Neural cell (in vitro differentiated cells): ENCODE results near the gene OTUD7B. TPM values are rescaled to one million over a fixed set of nuclear protein-coding genes. Genes with fewer than 3 reads are reported as not detected.

Experiments used
- H2AFZ ChIP-seq: fragments of 200-600, 300-800 bp; sonication (generic), shearing (Covaris generic); 2 replicates; pipeline ENCODE4 v1.6.0; 2014; ENCODE audit warnings: low read depth, mild to moderate bottlenecking, antibody characterized with exemption, low read length, moderate library complexity
- H3F3A ChIP-seq: fragments of 200-600 bp; shearing (Covaris generic); 2 replicates; pipeline ENCODE4 v1.6.1; 2016; ENCODE audit warnings: mild to moderate bottlenecking, moderate library complexity, mixed read lengths, antibody characterized with exemption, low read length; ENCODE audit not compliant: insufficient read depth, poor library complexity, severe bottlenecking
- H3K27ac ChIP-seq: fragments of 200-600, 300-800 bp; sonication (generic), shearing (Covaris generic); 2 replicates; pipeline ENCODE4 v1.5.1; 2014; ENCODE audit warnings: mild to moderate bottlenecking, low read length, moderate library complexity
- H3K27me3 ChIP-seq: fragments of 300-800, 200-600 bp; sonication (generic), shearing (Covaris generic); 2 replicates; pipeline ENCODE4 v1.6.0; 2014; ENCODE audit warnings: mild to moderate bottlenecking, low read depth, low read length, moderate library complexity; ENCODE audit not compliant: insufficient read depth
- H3K36me3 ChIP-seq: fragments of 300-800, 200-600 bp; sonication (generic), shearing (Covaris generic); 2 replicates; pipeline ENCODE4 v1.5.1; 2014; ENCODE audit warnings: mild to moderate bottlenecking, antibody characterized with exemption, low read length, moderate library complexity; ENCODE audit not compliant: insufficient read depth
- H3K4me2 ChIP-seq: fragments of 300-800, 200-600 bp; sonication (generic), shearing (Covaris generic); 2 replicates; pipeline ENCODE4 v1.6.0; 2014; ENCODE audit warnings: mild to moderate bottlenecking, low read length
- H3K4me3 ChIP-seq: fragments of 300-800, 200-600 bp; sonication (generic), shearing (Covaris generic); 2 replicates; pipeline ENCODE4 v1.5.1; 2014; ENCODE audit warnings: mild to moderate bottlenecking, low read length, moderate library complexity
- H3K79me2 ChIP-seq: fragments of 200-600 bp; shearing (Covaris generic); replicated peaks from 2 replicates; pipeline ENCODE4 v1.6.0; 2014; ENCODE audit warnings: mild to moderate bottlenecking, low read length, moderate library complexity; ENCODE audit not compliant: insufficient read depth
- H3K9ac ChIP-seq: fragments of 300-800, 200-600 bp; sonication (generic), shearing (Covaris generic); 2 replicates; pipeline ENCODE4 v1.6.1; 2016; ENCODE audit warnings: mild to moderate bottlenecking, low read length, mixed read lengths
- H3K9me2 ChIP-seq: fragments of 200-600 bp; shearing (Covaris generic); 2 replicates; pipeline ENCODE4 v1.6.1; 2016; ENCODE audit warnings: mild to moderate bottlenecking, low read length, mixed read lengths; ENCODE audit not compliant: insufficient read depth
- H3K9me3 ChIP-seq: fragments of 200-600, 300-800 bp; sonication (generic), shearing (Covaris generic); 2 replicates; pipeline ENCODE4 v1.6.1; 2016; ENCODE audit warnings: mild to moderate bottlenecking, mixed run types, low read length, moderate library complexity, mixed read lengths
- H4K20me1 ChIP-seq: fragments of 200-600 bp; shearing (Covaris generic); 2 replicates; pipeline ENCODE4 v1.6.1; 2016; ENCODE audit warnings: mild to moderate bottlenecking, mixed run types; ENCODE audit not compliant: insufficient read depth
- CTCF ChIP-seq: fragments of 450-650 bp; IDR thresholded peaks from 2 replicates; pipeline ENCODE4 v1.5.1; 2014; ENCODE audit warnings: antibody characterized with exemption, mild to moderate bottlenecking, moderate library complexity; ENCODE audit not compliant: poor library complexity, severe bottlenecking
- EP300 ChIP-seq: fragments of 450-650 bp; conservative IDR thresholded peaks from 2 replicates; pipeline ENCODE4 v1.6.1; 2014; ENCODE audit warnings: antibody characterized with exemption, mild to moderate bottlenecking, moderate library complexity; ENCODE audit not compliant: poor library complexity, severe bottlenecking
- EZH2 ChIP-seq: fragments of 200-600, 300-800 bp; shearing (Covaris generic), sonication (generic); IDR thresholded peaks from 2 replicates; pipeline ENCODE4 v1.6.1; 2014; ENCODE audit warnings: antibody characterized with exemption, low read length, borderline replicate concordance, mild to moderate bottlenecking; ENCODE audit not compliant: insufficient read depth, poor library complexity, severe bottlenecking
- MXI1 ChIP-seq: fragments of 450-650 bp; conservative IDR thresholded peaks from 2 replicates; pipeline ENCODE4 v1.6.1; 2014; ENCODE audit warnings: antibody characterized with exemption, mild to moderate bottlenecking; ENCODE audit not compliant: poor library complexity, severe bottlenecking
- POLR2AphosphoS5 ChIP-seq: IDR thresholded peaks from 2 replicates; pipeline ENCODE4 v1.6.1; 2012
- RAD21 ChIP-seq: fragments of 450-650 bp; conservative IDR thresholded peaks from 2 replicates; pipeline ENCODE4 v1.6.1; 2014; ENCODE audit warnings: antibody characterized with exemption, mild to moderate bottlenecking, moderate library complexity
- SMC3 ChIP-seq: fragments of 450-650 bp; conservative IDR thresholded peaks from 2 replicates; pipeline ENCODE4 v1.6.1; 2014; ENCODE audit warnings: antibody characterized with exemption, mild to moderate bottlenecking, moderate library complexity; ENCODE audit not compliant: poor library complexity
- TAF1 ChIP-seq: IDR thresholded peaks from 2 replicates; pipeline ENCODE4 v1.6.1; 2012; ENCODE audit warnings: low read depth
- polyA plus RNA-seq: library from polyadenylated mRNA; depleted of rRNA; stranded (reverse); fragments of >200 nt; gene quantifications from 2 replicates; pipeline ENCODE4 v1.2.3, GENCODE V29; 2014
- TF ChIP-seq, protein P1 (sequence below): IDR thresholded peaks from 2 replicates; pipeline ENCODE4 v1.6.1; 2012; ENCODE audit warnings: borderline replicate concordance

Gene OTUD7B
- polyA plus RNA-seq, 1 donor from 2014 or later = 2.1 TPM

- H3K9me3 ChIP-seq = no peaks in the 10 kb centered on the region
- H3K36me3 ChIP-seq = no peaks in the 10 kb centered on the region
- no peaks in the 10 kb centered on the region for H3K27me3 ChIP-seq
- TF ChIP-seq MXI1 = no peak
- TF ChIP-seq, protein P1, sequence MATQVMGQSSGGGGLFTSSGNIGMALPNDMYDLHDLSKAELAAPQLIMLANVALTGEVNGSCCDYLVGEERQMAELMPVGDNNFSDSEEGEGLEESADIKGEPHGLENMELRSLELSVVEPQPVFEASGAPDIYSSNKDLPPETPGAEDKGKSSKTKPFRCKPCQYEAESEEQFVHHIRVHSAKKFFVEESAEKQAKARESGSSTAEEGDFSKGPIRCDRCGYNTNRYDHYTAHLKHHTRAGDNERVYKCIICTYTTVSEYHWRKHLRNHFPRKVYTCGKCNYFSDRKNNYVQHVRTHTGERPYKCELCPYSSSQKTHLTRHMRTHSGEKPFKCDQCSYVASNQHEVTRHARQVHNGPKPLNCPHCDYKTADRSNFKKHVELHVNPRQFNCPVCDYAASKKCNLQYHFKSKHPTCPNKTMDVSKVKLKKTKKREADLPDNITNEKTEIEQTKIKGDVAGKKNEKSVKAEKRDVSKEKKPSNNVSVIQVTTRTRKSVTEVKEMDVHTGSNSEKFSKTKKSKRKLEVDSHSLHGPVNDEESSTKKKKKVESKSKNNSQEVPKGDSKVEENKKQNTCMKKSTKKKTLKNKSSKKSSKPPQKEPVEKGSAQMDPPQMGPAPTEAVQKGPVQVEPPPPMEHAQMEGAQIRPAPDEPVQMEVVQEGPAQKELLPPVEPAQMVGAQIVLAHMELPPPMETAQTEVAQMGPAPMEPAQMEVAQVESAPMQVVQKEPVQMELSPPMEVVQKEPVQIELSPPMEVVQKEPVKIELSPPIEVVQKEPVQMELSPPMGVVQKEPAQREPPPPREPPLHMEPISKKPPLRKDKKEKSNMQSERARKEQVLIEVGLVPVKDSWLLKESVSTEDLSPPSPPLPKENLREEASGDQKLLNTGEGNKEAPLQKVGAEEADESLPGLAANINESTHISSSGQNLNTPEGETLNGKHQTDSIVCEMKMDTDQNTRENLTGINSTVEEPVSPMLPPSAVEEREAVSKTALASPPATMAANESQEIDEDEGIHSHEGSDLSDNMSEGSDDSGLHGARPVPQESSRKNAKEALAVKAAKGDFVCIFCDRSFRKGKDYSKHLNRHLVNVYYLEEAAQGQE = no peak
- no peak for TF ChIP-seq POLR2AphosphoS5
- no peak for TF ChIP-seq EP300
- TF ChIP-seq SMC3 = no peak
- TF ChIP-seq CTCF = no peak
- TF ChIP-seq RAD21 = no peak
- no peak for TF ChIP-seq TAF1
- no peak for TF ChIP-seq EZH2
- no peak overlapping the region for H2AFZ ChIP-seq
- no peaks in the 10 kb centered on the region for H3F3A ChIP-seq
- H3K27ac ChIP-seq = no peak overlapping the region
- no peaks in the 10 kb centered on the region for H4K20me1 ChIP-seq
- no peak overlapping the region for H3K9ac ChIP-seq
- H3K4me3 ChIP-seq = no peak overlapping the region
- peaks cover 12% of the 10 kb centered on the region for H3K79me2 ChIP-seq
- no peaks in the 10 kb centered on the region for H3K9me2 ChIP-seq
- no peak overlapping the region for H3K4me2 ChIP-seq
Observed at GRCh38 chr1:149931212-149931790, 79.2 kb downstream of the OTUD7B start.

- TF ChIP-seq EZH2 = no peak
- no peak for TF ChIP-seq SMC3
- TF ChIP-seq, protein P1 = no peak
- TF ChIP-seq POLR2AphosphoS5 = no peak
- no peak for TF ChIP-seq RAD21
- no peak for TF ChIP-seq MXI1
- no peak for TF ChIP-seq EP300
- TF ChIP-seq TAF1 = no peak
- no peak for TF ChIP-seq CTCF
- H4K20me1 ChIP-seq = no peaks in the 10 kb centered on the region
Observed at GRCh38 chr1:149929856-149930255, 80.7 kb downstream of the OTUD7B start.

More at GRCh38 chr1:149929856-149930255, 80.7 kb downstream of the OTUD7B start:
- no peak overlapping the region for H3K27ac ChIP-seq
- H3K9me3 ChIP-seq = no peaks in the 10 kb centered on the region
- peaks cover 17% of the 10 kb centered on the region for H3K79me2 ChIP-seq
- no peak overlapping the region for H3K4me2 ChIP-seq
- H3K36me3 ChIP-seq = peaks cover 5% of the 10 kb centered on the region
- no peaks in the 10 kb centered on the region for H3F3A ChIP-seq
- no peak overlapping the region for H3K9ac ChIP-seq
- no peak overlapping the region for H2AFZ ChIP-seq
- H3K9me2 ChIP-seq = no peaks in the 10 kb centered on the region
- H3K4me3 ChIP-seq = no peak overlapping the region
- no peaks in the 10 kb centered on the region for H3K27me3 ChIP-seq
